Measurements from ENCODE around the gene SGTA.

- no peak for TF ChIP-seq CTCF (IDR thresholded peaks at IDR 0.05; ENCODE audit: control extremely low read depth in 1 of 3, insufficient read depth in 1 of 3, low read depth in 1 of 3, low read length in 3 of 3)
- TF ChIP-seq POLR2A (IDR thresholded peaks at IDR 0.05; ENCODE audit: control extremely low read depth in 1 of 2, low read depth in 2 of 2, low read length in 2 of 2): no peak
- no peak for TF ChIP-seq EZH2 (IDR thresholded peaks at IDR 0.05; ENCODE audit: low read depth, low read length, severe bottlenecking)
- TF ChIP-seq CBX5 (IDR thresholded peaks at IDR 0.05; ENCODE audit: low read depth, low read length): no peak
- no peak for TF ChIP-seq RFX5 (IDR thresholded peaks at IDR 0.05; ENCODE audit: borderline replicate concordance, low read depth, low read length)
- TF ChIP-seq MAFK (IDR thresholded peaks at IDR 0.05; ENCODE audit: low read depth, low read length): no peak
- TF ChIP-seq JUN (IDR thresholded peaks at IDR 0.05; ENCODE audit: low read depth, low read length): no peak
- TF ChIP-seq ZNF274 (IDR thresholded peaks at IDR 0.05; ENCODE audit: borderline replicate concordance, extremely low read depth, low read length): no peak
- TF ChIP-seq CREB1 (IDR thresholded peaks at IDR 0.05): no peak
- TF ChIP-seq POLR2AphosphoS5 (IDR thresholded peaks at IDR 0.05; ENCODE audit: low read depth, low read length): no peak
- TF ChIP-seq GABPA (IDR thresholded peaks at IDR 0.05; ENCODE audit: borderline replicate concordance, insufficient read depth, low read length): no peak
- TF ChIP-seq SIN3A (conservative IDR thresholded peaks at IDR 0.05 in 1 of 2, IDR thresholded peaks at IDR 0.05 in 1 of 2; ENCODE audit: low read depth in 1 of 2, low read length in 2 of 2): no peak
- no peak for TF ChIP-seq TAF1 (IDR thresholded peaks at IDR 0.05; ENCODE audit: low read depth, low read length)
Observed at GRCh38 chr19:2767688-2768087, 15.4 kb downstream of the SGTA start.

Data from H1 (cell line).